HCT116 (cell line): ENCODE measurements around the gene VSIG2. TPM values are rescaled to one million over a fixed set of nuclear protein-coding genes. Genes with fewer than 3 reads are reported as not detected.
A peak's percentile ranks its signal among the peaks of the same experiment; 100 is the strongest.

Source experiments
- ATAC-seq: fragments of 200-7000 bp; cut with Tn5 transposase; 2 replicates; pipeline ENCODE4 v1.9.1; 2020; ENCODE audit warnings: mild to moderate bottlenecking, moderate library complexity
- BruUV-seq: library from RNA; stranded (reverse); fragments of 400-500 nt; replicated peaks from 2 replicates; lab custom pipeline; 2021; lab: Mats Ljungman, UMichigan
- CTCF ChIA-PET: fragments of 300-600 bp; sonication (Branson Sonifier 250); formaldehyde crosslinking; loops from one replicate; lab custom pipeline; 2021; ENCODE audit warnings: antibody characterized with exemption; lab: Charles Lee
- POLR2A ChIA-PET: fragments of 300-600, 350-600 bp; sonication (Branson Sonifier 250); formaldehyde crosslinking; loops from one replicate; lab custom pipeline; 2021; ENCODE audit warnings: antibody characterized with exemption; lab: Charles Lee
- RAD21 ChIA-PET, 2 experiments: fragments of 300-600 bp; sonication (Branson Sonifier 250); formaldehyde crosslinking; loops; one replicate each; lab custom pipeline; 2023; ENCODE audit warnings: low total read pairs in 2 of 2; ENCODE audit not compliant: uncharacterized antibody in 2 of 2, unreplicated experiment in 2 of 2, low non-redundant PET in 1 of 2; lab: Charles Lee
- DNase-seq: peaks from one replicate; pipeline ENCODE4 v3.0.0-alpha.2; 2010; ENCODE audit warnings: low read depth, low spot score
- H2AFZ ChIP-seq: fragments of 200-600 bp; shearing (Covaris generic), sonication (generic); 2 replicates; pipeline ENCODE4 v1.6.1; 2017; ENCODE audit warnings: low read depth, mixed run types, mixed read lengths, antibody characterized with exemption, low read length; ENCODE audit not compliant: poor library complexity, severe bottlenecking
- H3K27ac ChIP-seq: 2 replicates; pipeline ENCODE4 v1.5.1; 2012; ENCODE audit warnings: low read depth, low read length
- H3K27me3 ChIP-seq: fragments of 200-600 bp; sonication (generic); 2 replicates; pipeline ENCODE4 v1.6.1; 2016; ENCODE audit warnings: mixed run types, low read length, mixed read lengths; ENCODE audit not compliant: insufficient read depth
- H3K36me3 ChIP-seq, 2 experiments: fragments of 200-500 bp in 1 of 2; fragments of 200-600 bp in 1 of 2; sonication (Bioruptor generic) in 1 of 2; sonication (generic) in 1 of 2; 2 replicates each; pipeline versions ENCODE4 v1.5.1 to v1.6.1; 2014 to 2016; ENCODE audit warnings: low read length in 2 of 2, inconsistent platforms in 1 of 2, mixed read lengths in 1 of 2, mixed run types in 1 of 2; ENCODE audit not compliant: insufficient read depth in 2 of 2, control insufficient read depth in 1 of 2
- H3K4me1 ChIP-seq, 2 experiments: fragments of 200-600 bp in 1 of 2; sonication (generic) in 1 of 2; 2 replicates each; pipeline versions ENCODE4 v1.5.1 to v1.6.1; 2012 to 2017; ENCODE audit warnings: low read length in 2 of 2, inconsistent platforms in 1 of 2, mild to moderate bottlenecking in 1 of 2, mixed read lengths in 1 of 2, mixed run types in 1 of 2, moderate library complexity in 1 of 2; ENCODE audit not compliant: insufficient read depth in 2 of 2, control insufficient read depth in 1 of 2
- H3K4me2 ChIP-seq: fragments of 200-600 bp; sonication (generic); 2 replicates; pipeline ENCODE4 v1.6.1; 2017; ENCODE audit warnings: mixed run types, low read length, mixed read lengths
- H3K4me3 ChIP-seq, 2 experiments: fragments of 200-600 bp in 1 of 2; sonication (generic) in 1 of 2; replicated peaks in 1 of 2; 2 replicates each; pipeline ENCODE4 v1.5.1; 2011 to 2016; ENCODE audit warnings: low read length in 2 of 2, control low read depth in 1 of 2, low read depth in 1 of 2, mild to moderate bottlenecking in 1 of 2, mixed read lengths in 1 of 2, mixed run types in 1 of 2
- H3K79me2 ChIP-seq: fragments of 200-600 bp; sonication (generic); 2 replicates; pipeline ENCODE4 v1.6.1; 2017; ENCODE audit warnings: mild to moderate bottlenecking, mixed run types, low read length, moderate library complexity, mixed read lengths; ENCODE audit not compliant: insufficient read depth
- H3K9ac ChIP-seq: fragments of 200-600 bp; sonication (generic); 2 replicates; pipeline ENCODE4 v1.6.1; 2016; ENCODE audit warnings: low read length, mixed read lengths
- H3K9me2 ChIP-seq: fragments of 200-600 bp; sonication (generic), shearing (Covaris generic); 2 replicates; pipeline ENCODE4 v1.6.1; 2017; ENCODE audit warnings: mixed run types, mild to moderate bottlenecking, moderate library complexity; ENCODE audit not compliant: insufficient read depth
- H3K9me3 ChIP-seq, 2 experiments: fragments of 200-500 bp in 1 of 2; fragments of 200-600 bp in 1 of 2; sonication (Bioruptor generic) in 1 of 2; sonication (generic) in 1 of 2; 2 replicates each; pipeline ENCODE4 v1.6.1; 2014 to 2017; ENCODE audit warnings: low read length in 2 of 2, mixed read lengths in 2 of 2, inconsistent platforms in 1 of 2, low read depth in 1 of 2, mild to moderate bottlenecking in 1 of 2, mixed run types in 1 of 2, moderate library complexity in 1 of 2; ENCODE audit not compliant: control insufficient read depth in 1 of 2, insufficient read depth in 1 of 2
- H4K20me1 ChIP-seq: fragments of 200-600 bp; sonication (generic), shearing (Covaris generic); 2 replicates; pipeline ENCODE4 v1.6.1; 2017; ENCODE audit warnings: mixed run types, mild to moderate bottlenecking, moderate library complexity; ENCODE audit not compliant: insufficient read depth
- CBX3 ChIP-seq: IDR thresholded peaks from 2 replicates; pipeline ENCODE4 v1.6.1; 2012; ENCODE audit warnings: low read depth
- CEBPB ChIP-seq: IDR thresholded peaks from 2 replicates; pipeline ENCODE4 v1.6.1; 2012; ENCODE audit warnings: low read depth
- CTCF ChIP-seq, 3 experiments: fragments of 200-600 bp in 1 of 3; sonication (generic) in 1 of 3; IDR thresholded peaks in 2 of 3; conservative IDR thresholded peaks in 1 of 3; 2 replicates each; pipeline ENCODE4 v1.5.1; 2012 to 2017; ENCODE audit warnings: low read depth in 2 of 3, low read length in 2 of 3, antibody characterized with exemption in 1 of 3, borderline replicate concordance in 1 of 3, control low read depth in 1 of 3, mild to moderate bottlenecking in 1 of 3, mixed read lengths in 1 of 3, mixed run types in 1 of 3, moderate library complexity in 1 of 3; ENCODE audit not compliant: insufficient read depth in 1 of 3
- ELF1 ChIP-seq: IDR thresholded peaks from 2 replicates; pipeline ENCODE4 v1.6.1; 2012; ENCODE audit warnings: low read depth, borderline replicate concordance
- EZH2phosphoT487 ChIP-seq: fragments of 200-600 bp; IDR thresholded peaks from 2 replicates; pipeline ENCODE4 v1.6.1; 2018; ENCODE audit warnings: antibody characterized with exemption, borderline replicate concordance
- MAX ChIP-seq: IDR thresholded peaks from 2 replicates; pipeline ENCODE4 v1.6.1; 2012
- RAD21 ChIP-seq: IDR thresholded peaks from 2 replicates; pipeline ENCODE4 v1.6.1; 2012; ENCODE audit warnings: low read depth, mild to moderate bottlenecking
- SIN3A ChIP-seq: IDR thresholded peaks from 2 replicates; pipeline ENCODE4 v1.6.1; 2012; ENCODE audit warnings: low read depth
- SRF ChIP-seq: IDR thresholded peaks from 2 replicates; pipeline ENCODE4 v1.6.1; 2012; ENCODE audit warnings: low read depth
- TCF7L2 ChIP-seq: IDR thresholded peaks from 2 replicates; pipeline ENCODE4 v1.7.0; 2011; ENCODE audit warnings: borderline replicate concordance, inconsistent platforms; ENCODE audit not compliant: insufficient read depth, insufficient read length; ENCODE audit errors: extremely low read depth
- YY1 ChIP-seq: IDR thresholded peaks from 2 replicates; pipeline ENCODE4 v1.6.1; 2011; ENCODE audit warnings: low read length, low read depth, moderate library complexity, mild to moderate bottlenecking; ENCODE audit not compliant: insufficient replicate concordance; ENCODE audit errors: extremely low read depth
- ZFX ChIP-seq: fragments of 450-650 bp; IDR thresholded peaks from 2 replicates; pipeline ENCODE4 v1.6.1; 2017
- ZNF274 ChIP-seq: fragments of 200-500 bp; sonication (Bioruptor generic); IDR thresholded peaks from 2 replicates; pipeline ENCODE4 v1.6.1; 2014; ENCODE audit warnings: mild to moderate bottlenecking, low read depth, low read length, inconsistent platforms
- intact Hi-C: fragments of 100-400 bp; cut with micrococcal nuclease; formaldehyde crosslinking; loops from 2 replicates; pipeline ENCODE4 v1.10.0; 2022
- total RNA-seq: library from RNA; stranded (reverse); gene quantifications from one replicate; pipeline ENCODE4 v1.2.1, GENCODE V29; 2021; ENCODE audit not compliant: unreplicated experiment

VSIG2 gene
- total RNA-seq, 1 experiment from 2014 or later, result not detected

GRCh38 chr11:124758355-124759265 lies 6.6 kb upstream of the VSIG2 start:
- Histone ChIP-seq H3K9me3 (no peaks in the 10 kb centered on the region), H3K27ac (no peak overlapping the region), H3K9me2 (no peaks in the 10 kb centered on the region), H3K4me1 (peaks cover 14 to 36% of the 10 kb centered on the region in 2 experiments), H3K79me2 (no peaks in the 10 kb centered on the region), H3K4me2 (peak overlapping the region; percentile 69), H3K36me3 (no peaks in the 10 kb centered on the region), H4K20me1 (no peaks in the 10 kb centered on the region; the same call in 1 of the 2 replicates), H3K27me3 (no peaks in the 10 kb centered on the region), H3K9ac (no peak overlapping the region), H3K4me3 (peak overlapping the region; percentile 5 to 28; a peak in 3 of 4 replicates), H2AFZ (no peak overlapping the region)
- peak; percentile 59 for DNase-seq
- intact Hi-C loops, result loop anchor here (1.0 kb wide), 1 partner anchor 11 kb away; no protein-coding TSS in a partner anchor
- TF ChIP-seq SRF (no peak), SIN3A (no peak), CEBPB (no peak), MAX (no peak), TCF7L2 (peak; percentile 11), ELF1 (no peak), YY1 (peak; percentile 42), EZH2phosphoT487 (no peak), RAD21 (peak; percentile 61), ZFX (no peak), CBX3 (no peak), ZNF274 (no peak), CTCF (IDR thresholded peaks at IDR 0.05 in 2 of 3, conservative IDR thresholded peaks at IDR 0.05 in 1 of 3; ENCODE audit: borderline replicate concordance in 1 of 3, insufficient read depth in 1 of 3, low read depth in 2 of 3, low read length in 2 of 3) (peak; percentile 64 to 72 (median 72); a peak in 5 of 6 replicates)
- POLR2A ChIA-PET, result interaction anchor here (1.1 kb wide), 1 partner anchor 12 kb away, joined by 5 read pairs; no protein-coding TSS in a partner anchor
- BruUV-seq, result no TSS peak
- CTCF ChIA-PET, result interaction anchor here (0.9 to 1.8 kb wide), 4 partner anchors 12 to 89 kb away, joined by 4 to 9 read pairs (median 6); no protein-coding TSS in a partner anchor
- RAD21 ChIA-PET, result interaction anchor here in 1 of 2 experiments (0.9 kb wide), 1 partner anchor 90 kb away, joined by 4 read pairs; no protein-coding TSS in a partner anchor
- ATAC-seq, result peak; percentile 79
